ENCODE results near the gene BFSP1.

BFSP1 gene

DNA sequence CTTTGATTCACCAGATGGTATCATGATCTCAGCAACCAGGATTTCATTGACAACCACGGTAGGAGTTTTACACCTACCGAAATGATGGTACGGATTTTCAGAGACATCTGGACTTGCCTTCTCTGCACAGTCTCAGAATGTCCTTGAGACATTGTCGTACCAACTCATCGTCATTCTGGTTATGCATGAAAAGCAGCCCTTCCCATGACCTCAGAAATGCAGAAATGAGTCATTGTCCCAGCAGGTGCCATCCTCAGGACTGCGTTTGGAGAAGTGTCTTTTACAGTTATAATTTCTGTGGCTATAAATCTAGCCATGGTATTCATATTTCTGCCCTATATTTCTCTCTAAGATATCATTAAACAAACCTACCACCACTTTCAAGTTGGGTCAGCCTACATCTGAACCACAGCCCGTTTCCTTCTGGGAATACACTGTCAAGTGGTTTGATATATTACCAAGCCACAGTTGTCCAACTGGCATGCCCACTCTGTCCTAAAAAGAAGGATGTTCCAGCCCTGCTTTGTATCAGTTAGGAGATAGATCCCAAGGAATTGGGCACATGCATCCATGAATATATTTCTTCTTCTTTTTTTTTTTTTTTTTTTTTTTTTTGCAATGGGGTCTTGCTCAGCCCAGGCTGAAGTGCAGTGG, 7.5 kb upstream of the BFSP1 start:
- Histone ChIP-seq H3K27ac (ENCODE audit: low read length, poor library complexity, severe bottlenecking) (no peak overlapping the region), H3K9me3 (ENCODE audit: control insufficient read depth, low read length) (no peaks in the 10 kb centered on the region), H2AFZ (ENCODE audit: low read depth, low read length) (no peak overlapping the region), H3K9ac (ENCODE audit: low read length) (no peak overlapping the region), H2BK15ac (ENCODE audit: low read depth, poor library complexity, severe bottlenecking) (no peak overlapping the region), H4K8ac (ENCODE audit: low read length) (no peak overlapping the region), H3K36me3 (ENCODE audit: control insufficient read depth in 1 of 2, insufficient read depth in 2 of 2, low read depth in 1 of 2, low read length in 2 of 2) (no peaks in the 10 kb centered on the region), H2BK12ac (ENCODE audit: low read length in 2 of 2) (no peak overlapping the region), H3K4me1 (ENCODE audit: control insufficient read depth, insufficient read depth, low read depth, low read length) (peaks cover 16% of the 10 kb centered on the region), H3K23ac (ENCODE audit: low read length in 2 of 2) (no peak overlapping the region), H2BK5ac (ENCODE audit: low read depth, low read length, poor library complexity, severe bottlenecking) (no peak overlapping the region), H3K4me3 (ENCODE audit: insufficient read depth in 1 of 2, low read depth in 1 of 2, low read length in 2 of 2) (no peak overlapping the region), H2AK5ac (ENCODE audit: low read length, severe bottlenecking) (no peak overlapping the region), H2BK120ac (ENCODE audit: low read depth, low read length) (no peak overlapping the region), H3K18ac (ENCODE audit: low read depth in 1 of 2, low read length in 2 of 2) (no peak overlapping the region), H3K4ac (ENCODE audit: low read depth in 1 of 2, low read length in 2 of 2) (no peak overlapping the region), H3K79me1 (replicated peaks; ENCODE audit: low read length, poor library complexity, severe bottlenecking) (peaks cover 1% of the 10 kb centered on the region), H4K91ac (ENCODE audit: low read length) (no peak overlapping the region), H3K14ac (ENCODE audit: low read length in 2 of 2) (no peak overlapping the region), H3K4me2 (ENCODE audit: low read length, poor library complexity, severe bottlenecking) (no peak overlapping the region), H3K27me3 (ENCODE audit: control insufficient read depth in 1 of 2, insufficient read depth in 1 of 2, low read length in 2 of 2) (no peaks in the 10 kb centered on the region)
- DNase-seq = peak; percentile 61
- WGBS = 63% methylated on average over 6 of the region's 7 CpGs

DNA sequence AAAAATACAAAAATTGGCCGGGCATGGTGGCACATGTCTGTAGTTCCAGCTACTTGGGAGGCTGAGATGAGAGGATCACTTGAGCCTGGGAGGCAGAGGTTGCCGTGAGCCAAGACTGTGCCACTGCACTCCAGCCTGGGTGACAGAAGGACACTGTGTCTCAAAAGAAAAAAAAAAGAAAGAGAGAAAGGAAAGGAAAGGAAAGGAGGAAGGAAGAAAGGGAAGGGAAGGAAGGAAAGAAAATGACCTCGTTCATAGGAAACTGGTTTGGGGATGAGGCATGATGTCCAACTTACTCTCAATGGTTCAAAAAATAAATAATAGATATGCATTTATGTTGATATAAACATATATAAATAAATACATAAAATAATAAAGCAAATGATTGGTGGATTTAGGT, 6.8 kb upstream of the BFSP1 start:
- H3K9ac ChIP-seq (ENCODE audit: low read length) = no peak overlapping the region
- H3K4me3 ChIP-seq (ENCODE audit: insufficient read depth in 1 of 2, low read depth in 1 of 2, low read length in 2 of 2) = no peak overlapping the region
- no peaks in the 10 kb centered on the region for H3K36me3 ChIP-seq (ENCODE audit: control insufficient read depth in 1 of 2, insufficient read depth in 2 of 2, low read depth in 1 of 2, low read length in 2 of 2)
- H3K27me3 ChIP-seq (ENCODE audit: control insufficient read depth in 1 of 2, insufficient read depth in 1 of 2, low read length in 2 of 2) = no peaks in the 10 kb centered on the region
- no peak overlapping the region for H2BK12ac ChIP-seq (ENCODE audit: low read length in 2 of 2)
- H3K4ac ChIP-seq (ENCODE audit: low read depth in 1 of 2, low read length in 2 of 2) = no peak overlapping the region
- H3K79me1 ChIP-seq (replicated peaks; ENCODE audit: low read length, poor library complexity, severe bottlenecking) = peaks cover 1% of the 10 kb centered on the region
- no peak overlapping the region for H4K91ac ChIP-seq (ENCODE audit: low read length)
- no peak overlapping the region for H2BK15ac ChIP-seq (ENCODE audit: low read depth, poor library complexity, severe bottlenecking)
- no peak overlapping the region for H3K27ac ChIP-seq (ENCODE audit: low read length, poor library complexity, severe bottlenecking)
- H2BK5ac ChIP-seq (ENCODE audit: low read depth, low read length, poor library complexity, severe bottlenecking) = no peak overlapping the region
- H3K4me1 ChIP-seq (ENCODE audit: control insufficient read depth, insufficient read depth, low read depth, low read length) = peaks cover 16% of the 10 kb centered on the region
- no peaks in the 10 kb centered on the region for H3K9me3 ChIP-seq (ENCODE audit: control insufficient read depth, low read length)
- H3K14ac ChIP-seq (ENCODE audit: low read length in 2 of 2) = no peak overlapping the region
- no peak for DNase-seq
- no peak overlapping the region for H2BK120ac ChIP-seq (ENCODE audit: low read depth, low read length)
- H4K8ac ChIP-seq (ENCODE audit: low read length) = no peak overlapping the region
- 78% methylated on average over 3 of the region's 3 CpGs for WGBS
- H2AK5ac ChIP-seq (ENCODE audit: low read length, severe bottlenecking) = no peak overlapping the region
- no peak overlapping the region for H3K23ac ChIP-seq (ENCODE audit: low read length in 2 of 2)
- no peak overlapping the region for H2AFZ ChIP-seq (ENCODE audit: low read depth, low read length)
- no peak overlapping the region for H3K4me2 ChIP-seq (ENCODE audit: low read length, poor library complexity, severe bottlenecking)
- H3K18ac ChIP-seq (ENCODE audit: low read depth in 1 of 2, low read length in 2 of 2) = no peak overlapping the region

DNA sequence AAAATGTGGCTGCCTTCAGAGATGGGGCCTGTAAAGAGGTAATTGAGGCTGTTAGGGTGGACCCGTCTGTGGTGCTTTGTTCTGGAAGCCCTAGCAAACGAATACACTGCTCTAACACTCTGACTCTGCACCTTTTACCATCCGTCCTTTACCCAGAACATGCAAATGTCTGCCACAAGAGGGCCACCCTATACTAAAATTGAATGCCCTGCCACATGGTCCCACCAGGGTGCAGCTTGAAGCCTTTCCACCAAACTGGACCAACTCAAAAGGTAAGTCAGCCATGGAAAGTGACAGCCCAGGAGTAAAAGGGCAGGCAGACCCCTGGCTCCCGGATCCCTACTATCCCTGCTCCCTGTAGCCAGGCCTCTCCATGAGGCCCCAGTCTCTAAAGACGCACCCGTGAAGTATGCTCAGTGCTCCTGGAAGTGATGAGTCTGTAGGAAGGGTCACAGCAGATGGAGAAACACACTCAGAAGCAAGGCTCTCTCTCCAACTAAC, 5.8 kb upstream of the BFSP1 start:
- Histone ChIP-seq H4K91ac (ENCODE audit: low read length) (no peak overlapping the region), H3K4me2 (ENCODE audit: low read length, poor library complexity, severe bottlenecking) (no peak overlapping the region)
- 17% methylated on average over 4 of the region's 6 CpGs for WGBS

DNA sequence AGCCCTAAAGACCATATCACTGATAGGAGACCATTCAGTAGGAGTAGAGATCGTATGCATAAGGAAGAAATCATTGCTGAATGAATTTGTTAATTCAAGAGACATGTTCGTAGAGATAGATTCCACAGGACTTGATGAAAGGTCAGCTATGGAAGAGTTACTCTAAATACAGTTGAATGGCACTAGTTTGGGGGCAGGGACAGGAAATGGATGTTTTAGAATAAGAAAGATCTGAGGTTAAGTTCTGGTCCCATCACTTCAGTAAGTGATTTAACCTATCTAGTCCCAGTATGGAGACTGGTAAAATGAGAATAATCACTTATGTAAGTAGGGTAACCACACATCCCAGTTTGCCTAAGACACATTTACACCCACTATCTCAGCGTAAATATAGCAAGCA, 2.9 kb upstream of the BFSP1 start:
- Histone ChIP-seq H3K9ac (ENCODE audit: low read length) (no peak overlapping the region), H3K18ac (ENCODE audit: low read depth in 1 of 2, low read length in 2 of 2) (no peak overlapping the region), H2AK5ac (ENCODE audit: low read length, severe bottlenecking) (no peak overlapping the region), H2BK15ac (ENCODE audit: low read depth, poor library complexity, severe bottlenecking) (no peak overlapping the region), H3K27me3 (ENCODE audit: control insufficient read depth in 1 of 2, insufficient read depth in 1 of 2, low read length in 2 of 2) (no peaks in the 10 kb centered on the region), H3K23ac (ENCODE audit: low read length in 2 of 2) (no peak overlapping the region), H4K91ac (ENCODE audit: low read length) (no peak overlapping the region), H3K4me1 (ENCODE audit: control insufficient read depth, insufficient read depth, low read depth, low read length) (peaks cover 16% of the 10 kb centered on the region), H2BK12ac (ENCODE audit: low read length in 2 of 2) (no peak overlapping the region), H3K4ac (ENCODE audit: low read depth in 1 of 2, low read length in 2 of 2) (no peak overlapping the region), H3K9me3 (ENCODE audit: control insufficient read depth, low read length) (no peaks in the 10 kb centered on the region), H2AFZ (ENCODE audit: low read depth, low read length) (no peak overlapping the region), H3K27ac (ENCODE audit: low read length, poor library complexity, severe bottlenecking) (no peak overlapping the region), H2BK120ac (ENCODE audit: low read depth, low read length) (no peak overlapping the region), H4K8ac (ENCODE audit: low read length) (no peak overlapping the region), H3K36me3 (ENCODE audit: control insufficient read depth in 1 of 2, insufficient read depth in 2 of 2, low read depth in 1 of 2, low read length in 2 of 2) (no peaks in the 10 kb centered on the region), H3K14ac (ENCODE audit: low read length in 2 of 2) (no peak overlapping the region), H3K4me2 (ENCODE audit: low read length, poor library complexity, severe bottlenecking) (no peak overlapping the region), H2BK5ac (ENCODE audit: low read depth, low read length, poor library complexity, severe bottlenecking) (no peak overlapping the region), H3K79me1 (replicated peaks; ENCODE audit: low read length, poor library complexity, severe bottlenecking) (peaks cover 1% of the 10 kb centered on the region), H3K4me3 (ENCODE audit: insufficient read depth in 1 of 2, low read depth in 1 of 2, low read length in 2 of 2) (no peak overlapping the region)
- DNase-seq = no peak
- WGBS = 88% methylated on average over 3 of the region's 3 CpGs

More for the DNA sequence above, 5.8 kb upstream of the BFSP1 start:
- no peak overlapping the region for H3K18ac ChIP-seq (ENCODE audit: low read depth in 1 of 2, low read length in 2 of 2)
- peak overlapping the region in 1 of 2 experiments; percentile 78 for H3K4ac ChIP-seq (ENCODE audit: low read depth in 1 of 2, low read length in 2 of 2)
- no peak overlapping the region for H2BK5ac ChIP-seq (ENCODE audit: low read depth, low read length, poor library complexity, severe bottlenecking)
- no peaks in the 10 kb centered on the region for H3K9me3 ChIP-seq (ENCODE audit: control insufficient read depth, low read length)
- peak overlapping the region; percentile 27 for H2BK120ac ChIP-seq (ENCODE audit: low read depth, low read length)
- peaks cover 13% of the 10 kb centered on the region for H3K4me1 ChIP-seq (ENCODE audit: control insufficient read depth, insufficient read depth, low read depth, low read length)
- DNase-seq = peak; percentile 86
- peak overlapping the region; percentile 86 for H2AFZ ChIP-seq (ENCODE audit: low read depth, low read length)
- H3K9ac ChIP-seq (ENCODE audit: low read length) = no peak overlapping the region
- no peak overlapping the region for H3K14ac ChIP-seq (ENCODE audit: low read length in 2 of 2)
- no peaks in the 10 kb centered on the region for H3K36me3 ChIP-seq (ENCODE audit: control insufficient read depth in 1 of 2, insufficient read depth in 2 of 2, low read depth in 1 of 2, low read length in 2 of 2)
- H3K79me1 ChIP-seq (replicated peaks; ENCODE audit: low read length, poor library complexity, severe bottlenecking) = peaks cover 1% of the 10 kb centered on the region
- H3K23ac ChIP-seq (ENCODE audit: low read length in 2 of 2) = no peak overlapping the region
- peak overlapping the region; percentile 50 for H2AK5ac ChIP-seq (ENCODE audit: low read length, severe bottlenecking)
- H2BK12ac ChIP-seq (ENCODE audit: low read length in 2 of 2) = peak overlapping the region; percentile 80 to 89
- no peak overlapping the region for H3K4me3 ChIP-seq (ENCODE audit: insufficient read depth in 1 of 2, low read depth in 1 of 2, low read length in 2 of 2)
- H2BK15ac ChIP-seq (ENCODE audit: low read depth, poor library complexity, severe bottlenecking) = no peak overlapping the region
- H4K8ac ChIP-seq (ENCODE audit: low read length) = peak overlapping the region; percentile 53
- H3K27ac ChIP-seq (ENCODE audit: low read length, poor library complexity, severe bottlenecking) = no peak overlapping the region
- no peaks in the 10 kb centered on the region for H3K27me3 ChIP-seq (ENCODE audit: control insufficient read depth in 1 of 2, insufficient read depth in 1 of 2, low read length in 2 of 2)
